Omental fat pad (tissue), 4 donors: ENCODE results near the gene ACTN4. TPM values are rescaled to one million over a fixed set of nuclear protein-coding genes. Genes with fewer than 3 reads are reported as not detected.

ENCODE experiments used
- ATAC-seq: fragments of 150-250 bp; one replicate; pipeline ENCODE4 v1.9.1; 2016; ENCODE audit warnings: mild to moderate bottlenecking, moderate library complexity; ENCODE audit not compliant: low FRiP score
- DNase-seq: peaks from one replicate; pipeline ENCODE4 v3.0.0-alpha.2; 2019; ENCODE audit warnings: low spot score
- CTCF ChIP-seq, 3 donors: fragments of 450-650 bp; IDR thresholded peaks; one replicate each; pipeline ENCODE4 v1.5.1; 2016 to 2017; ENCODE audit warnings: antibody characterized with exemption in 3 of 3, mild to moderate bottlenecking in 3 of 3, moderate library complexity in 2 of 3
- total RNA-seq, 4 donors: library from RNA; depleted of rRNA; stranded (reverse); fragments of >200 nt; gene quantifications; one replicate each; pipeline ENCODE4 v1.1.0, GENCODE V29; 2016

The ACTN4 gene
- total RNA-seq, 4 donors from 2014 or later = 290 to 517 (median 367) TPM

DNA sequence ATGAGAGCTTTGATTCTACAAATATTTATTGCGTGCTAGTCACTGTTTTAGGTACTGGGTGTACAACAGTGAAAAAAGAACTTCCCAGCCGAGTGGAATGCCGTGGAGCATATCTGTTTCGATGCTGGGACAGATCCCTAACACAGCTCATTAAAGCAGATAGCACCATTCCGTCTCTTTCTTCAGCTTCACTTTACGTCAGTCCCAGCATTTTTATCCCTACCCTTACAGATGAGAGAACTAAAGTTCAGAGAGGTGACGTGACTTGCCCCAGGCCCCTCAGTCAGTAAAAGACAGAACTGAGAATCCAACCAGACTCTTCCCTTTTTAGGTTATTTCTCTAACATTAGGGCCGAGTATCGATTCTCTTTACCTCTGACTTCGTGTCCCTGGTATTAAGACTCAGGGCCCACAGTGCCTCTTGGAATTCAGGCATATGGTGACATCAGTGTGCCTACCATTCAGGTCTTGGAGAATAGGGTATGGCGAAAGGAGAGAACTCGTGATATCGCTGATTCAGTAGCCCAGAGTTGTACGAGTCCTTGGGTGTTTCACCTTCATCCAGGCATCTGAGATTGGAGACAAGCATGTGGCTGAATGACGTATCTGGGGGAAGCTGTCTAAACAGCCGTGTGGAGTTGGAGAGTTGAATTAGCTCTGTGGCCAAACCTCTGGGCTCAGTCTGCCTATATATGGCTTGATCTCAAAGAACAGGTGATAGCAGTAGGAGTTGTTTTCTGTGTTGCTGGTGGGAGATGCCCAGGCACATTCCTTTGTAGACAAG lies 27.1 kb downstream of the ACTN4 start:
- ATAC-seq (peak; percentile 65), DNase-seq (no peak)
- TF ChIP-seq CTCF (IDR thresholded peaks at IDR 0.05) = no peak

DNA sequence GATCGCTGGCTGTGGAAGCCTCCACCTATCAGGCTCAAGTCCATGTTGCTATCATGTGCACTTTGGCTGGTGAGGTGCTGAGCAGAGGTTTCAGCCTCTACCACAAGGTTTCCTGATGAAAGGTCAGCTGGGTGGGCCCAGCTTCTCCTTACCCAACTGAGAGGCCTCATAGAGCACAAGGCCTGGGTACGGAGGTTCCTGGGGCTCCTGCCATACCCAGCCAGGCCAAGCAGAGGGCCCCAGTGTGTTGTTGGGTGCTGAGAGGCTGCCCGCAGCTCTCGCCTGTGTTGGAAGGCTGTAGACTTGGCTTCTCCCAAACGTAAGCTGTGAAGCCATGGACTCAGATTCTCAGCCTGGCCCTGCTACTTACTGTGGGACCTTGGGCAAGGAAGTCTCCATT lies 28.2 kb downstream of the ACTN4 start:
- DNase-seq (no peak), ATAC-seq (no peak)
- no peak for TF ChIP-seq CTCF (IDR thresholded peaks at IDR 0.05)

GRCh38 chr19:38676023-38676877 lies 28.8 kb downstream of the ACTN4 start:
- ATAC-seq (no peak), DNase-seq (no peak)
- TF ChIP-seq CTCF (IDR thresholded peaks at IDR 0.05) = no peak

DNA sequence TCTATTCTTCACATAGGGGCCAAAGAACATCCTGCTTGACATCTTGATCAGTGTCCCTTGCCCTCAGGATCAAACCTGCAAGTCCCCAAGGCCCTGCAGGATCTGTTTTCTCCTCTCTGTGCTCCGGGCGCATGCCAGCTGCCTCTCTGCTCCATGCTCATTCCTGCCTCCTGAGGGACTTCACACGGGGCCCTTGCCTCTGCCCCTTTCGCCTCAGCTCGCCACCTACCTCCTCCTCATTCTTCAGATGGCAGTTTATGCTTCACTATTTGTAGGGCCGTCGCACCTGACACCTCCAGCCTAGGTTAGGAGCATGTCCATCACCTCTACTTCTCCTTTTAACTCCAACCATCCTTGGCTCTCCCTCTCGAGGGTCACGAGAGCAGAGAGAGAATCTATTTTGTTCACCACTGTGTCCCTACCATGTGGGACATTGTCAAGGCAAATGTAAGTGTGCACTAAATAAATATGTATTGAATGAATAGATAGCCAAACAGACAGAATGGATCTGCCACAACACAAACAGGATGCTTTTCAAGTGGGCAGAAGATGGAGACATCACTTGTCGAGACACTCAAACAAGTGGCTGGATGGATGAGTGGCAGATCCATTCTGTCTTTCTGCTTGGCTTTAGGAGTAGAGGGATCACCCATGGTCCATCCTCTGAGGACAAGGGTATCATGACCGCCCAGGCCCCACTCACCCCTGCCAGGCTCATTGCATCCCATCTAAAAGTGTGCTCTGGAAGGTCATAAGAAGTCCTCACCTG lies 29.6 kb downstream of the ACTN4 start:
- ATAC-seq = no peak
- DNase-seq = no peak
- no peak for TF ChIP-seq CTCF (IDR thresholded peaks at IDR 0.05)

- no peak for TF ChIP-seq CTCF (IDR thresholded peaks at IDR 0.05)
- ATAC-seq (no peak), DNase-seq (no peak)
These were observed 30.9 kb downstream of the ACTN4 start for GRCh38 chr19:38678217-38678890.

- ATAC-seq (no peak), DNase-seq (no peak)
- TF ChIP-seq CTCF (IDR thresholded peaks at IDR 0.05) = no peak
These were observed 31.5 kb downstream of the ACTN4 start for GRCh38 chr19:38678891-38679494.
